ENCODE data around the gene EEFSEC.

DNA sequence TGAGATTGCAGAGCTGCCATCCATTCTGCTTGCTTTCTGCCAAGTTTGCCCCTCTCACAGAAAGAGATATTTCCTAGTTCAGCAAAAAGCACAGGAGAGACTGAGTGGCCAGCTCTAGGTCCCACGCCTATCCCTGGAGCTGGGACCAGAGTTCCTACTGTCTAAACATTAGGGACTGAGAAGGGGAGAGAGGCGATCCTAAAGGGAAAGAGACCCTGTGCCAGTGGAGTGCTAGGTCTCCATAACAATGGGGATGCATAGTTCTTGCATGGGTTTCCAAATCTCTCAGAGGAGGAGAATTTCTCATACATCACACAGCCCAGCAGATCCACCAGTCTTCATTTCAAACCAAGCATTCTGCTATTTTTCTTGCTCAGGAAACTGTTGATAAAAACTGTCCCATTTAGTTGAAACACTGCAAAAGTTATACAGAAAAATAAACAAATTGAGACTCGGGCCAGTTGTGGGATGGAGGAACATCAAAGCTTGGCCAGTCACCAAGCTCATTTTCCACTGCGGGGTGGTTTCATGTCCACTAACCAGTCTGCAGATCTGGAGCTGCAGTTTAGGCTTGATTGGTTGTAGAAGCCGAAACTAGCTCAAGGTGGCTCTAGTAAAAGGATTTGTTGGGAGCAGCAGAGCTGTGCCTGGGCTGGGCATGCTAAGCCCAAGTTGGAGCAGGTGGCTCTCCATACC is 62.7 kb downstream of the EEFSEC start:
- TF ChIP-seq, protein P1, sequence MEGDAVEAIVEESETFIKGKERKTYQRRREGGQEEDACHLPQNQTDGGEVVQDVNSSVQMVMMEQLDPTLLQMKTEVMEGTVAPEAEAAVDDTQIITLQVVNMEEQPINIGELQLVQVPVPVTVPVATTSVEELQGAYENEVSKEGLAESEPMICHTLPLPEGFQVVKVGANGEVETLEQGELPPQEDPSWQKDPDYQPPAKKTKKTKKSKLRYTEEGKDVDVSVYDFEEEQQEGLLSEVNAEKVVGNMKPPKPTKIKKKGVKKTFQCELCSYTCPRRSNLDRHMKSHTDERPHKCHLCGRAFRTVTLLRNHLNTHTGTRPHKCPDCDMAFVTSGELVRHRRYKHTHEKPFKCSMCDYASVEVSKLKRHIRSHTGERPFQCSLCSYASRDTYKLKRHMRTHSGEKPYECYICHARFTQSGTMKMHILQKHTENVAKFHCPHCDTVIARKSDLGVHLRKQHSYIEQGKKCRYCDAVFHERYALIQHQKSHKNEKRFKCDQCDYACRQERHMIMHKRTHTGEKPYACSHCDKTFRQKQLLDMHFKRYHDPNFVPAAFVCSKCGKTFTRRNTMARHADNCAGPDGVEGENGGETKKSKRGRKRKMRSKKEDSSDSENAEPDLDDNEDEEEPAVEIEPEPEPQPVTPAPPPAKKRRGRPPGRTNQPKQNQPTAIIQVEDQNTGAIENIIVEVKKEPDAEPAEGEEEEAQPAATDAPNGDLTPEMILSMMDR (conservative IDR thresholded peaks at IDR 0.05; ENCODE audit: low read length): no peak
- no peak for TF ChIP-seq EZH2phosphoT487 (IDR thresholded peaks at IDR 0.05; ENCODE audit: borderline replicate concordance, low read depth, low read length)

Measured in OCI-LY7 (cell line).